Stimulated activated CD4-positive, alpha-beta T cell treated with anti-CD3 and anti-CD28 coated beads, Interleukin-2, amount 100 ng/mL, for 24 hours (primary cell): ENCODE data around the gene RFPL1.
A peak's percentile ranks its signal among the peaks of the same experiment; 100 is the strongest.
"Not testable (repeated sequence)": the region's sequence is repeated elsewhere in the genome, so short reads cannot be mapped to it uniquely, and the experiment has no call there.

Experiments
- DNase-seq, 2 donors: peaks; one replicate each; pipeline ENCODE4 v3.0.0-alpha.2; 2020

The RFPL1 gene

GRCh38 chr22:29479417-29480261, 41.3 kb downstream of the RFPL1 start, which contains the start of gene NEFH:
TSS of gene NEFH (plus strand) at chr22:29480218. CDS start at chr22:29480263, 45 bp downstream.
- no peak for DNase-seq

- no peak for DNase-seq
These were observed 41.8 kb downstream of the RFPL1 start for GRCh38 chr22:29480262-29480511.

GRCh38 chr22:29480512-29481264, 42.3 kb downstream of the RFPL1 start:
- peak; percentile 21 to 47 for DNase-seq

GRCh38 chr22:29481265-29482000, 43.0 kb downstream of the RFPL1 start:
- DNase-seq = no peak

- no peak for DNase-seq
These were observed 43.9 kb downstream of the RFPL1 start for GRCh38 chr22:29482253-29482652.

GRCh38 chr22:29482726-29483125, 44.3 kb downstream of the RFPL1 start:
- DNase-seq = no peak

- no peak for DNase-seq
These were observed 44.9 kb downstream of the RFPL1 start for GRCh38 chr22:29483254-29483653.

GRCh38 chr22:29484642-29485041, 46.3 kb downstream of the RFPL1 start:
- DNase-seq = no peak

- no peak for DNase-seq
These were observed 47.1 kb downstream of the RFPL1 start for GRCh38 chr22:29485448-29485847.

- no peak for DNase-seq
These were observed 49.1 kb downstream of the RFPL1 start for GRCh38 chr22:29487426-29487986.

GRCh38 chr22:29489127-29489780, 50.9 kb downstream of the RFPL1 start:
- not testable (repeated sequence) for DNase-seq

- no peak for DNase-seq
These were observed 52.6 kb downstream of the RFPL1 start for GRCh38 chr22:29491012-29491411.
